Keratinocyte (primary cell): ENCODE measurements around the gene B3GALT6. TPM values are rescaled to one million over a fixed set of nuclear protein-coding genes. Genes with fewer than 3 reads are reported as not detected.

Experiments
- DNase-seq: peaks from one replicate; pipeline ENCODE4 v3.0.0-alpha.2; 2011; ENCODE audit warnings: low read depth, missing footprints, low spot score
- FAIRE-seq: peaks from 2 replicates; lab custom pipeline; 2011; peaks lifted over from hg19 to GRCh38; lab: Jason Lieb, UNC
- H2AFZ ChIP-seq: 2 replicates; pipeline ENCODE4 v1.6.0; 2012; ENCODE audit warnings: low read length, control low read depth, inconsistent platforms; ENCODE audit not compliant: control insufficient read depth
- H3K27ac ChIP-seq: 2 replicates; pipeline ENCODE4 v1.5.1; 2011; ENCODE audit warnings: low read length; ENCODE audit not compliant: control insufficient read depth, insufficient read depth
- H3K27me3 ChIP-seq: 3 replicates; pipeline ENCODE4 v1.6.0; 2011; ENCODE audit warnings: low read length; ENCODE audit not compliant: control insufficient read depth, insufficient read depth; ENCODE audit errors: extremely low read depth
- H3K36me3 ChIP-seq, 2 experiments: 2 replicates in 1 of 2; 3 replicates in 1 of 2; pipeline ENCODE4 v1.5.1; 2011; ENCODE audit warnings: low read length in 2 of 2, mild to moderate bottlenecking in 1 of 2; ENCODE audit not compliant: control insufficient read depth in 2 of 2, insufficient read depth in 2 of 2; ENCODE audit errors: extremely low read depth in 1 of 2
- H3K4me1 ChIP-seq: 3 replicates; pipeline ENCODE4 v1.5.1; 2011; ENCODE audit warnings: low read length; ENCODE audit not compliant: control insufficient read depth, insufficient read depth; ENCODE audit errors: extremely low read depth
- H3K4me2 ChIP-seq: 3 replicates; pipeline ENCODE4 v1.6.0; 2011; ENCODE audit warnings: low read depth, low read length; ENCODE audit not compliant: control insufficient read depth, insufficient read depth; ENCODE audit errors: extremely low read depth
- H3K4me3 ChIP-seq, 3 experiments: fragments of 200-600 bp in 1 of 3; sonication (generic) in 1 of 3; 2 replicates in 2 of 3; 3 replicates in 1 of 3; pipeline ENCODE4 v1.5.1; 2011 to 2016; ENCODE audit warnings: low read length in 3 of 3, mild to moderate bottlenecking in 3 of 3, control low read depth in 2 of 3, inconsistent platforms in 1 of 3, low read depth in 1 of 3, mixed read lengths in 1 of 3, mixed run types in 1 of 3, moderate library complexity in 1 of 3; ENCODE audit not compliant: control insufficient read depth in 2 of 3, insufficient read depth in 2 of 3; ENCODE audit errors: extremely low read depth in 1 of 3
- H3K79me2 ChIP-seq: 2 replicates; pipeline ENCODE4 v1.6.0; 2012; ENCODE audit warnings: low read length; ENCODE audit not compliant: control insufficient read depth, insufficient read depth
- H3K9ac ChIP-seq: 3 replicates; pipeline ENCODE4 v1.6.0; 2011; ENCODE audit warnings: low read length; ENCODE audit not compliant: control insufficient read depth, insufficient read depth; ENCODE audit errors: extremely low read depth
- H3K9me1 ChIP-seq: 3 replicates; pipeline ENCODE4 v1.6.0; 2011; ENCODE audit warnings: low read length; ENCODE audit not compliant: control insufficient read depth, insufficient read depth; ENCODE audit errors: extremely low read depth
- H3K9me3 ChIP-seq: 2 replicates; pipeline ENCODE4 v1.5.1; 2012; ENCODE audit warnings: low read depth, low read length; ENCODE audit not compliant: control insufficient read depth
- H4K20me1 ChIP-seq: 3 replicates; pipeline ENCODE4 v1.6.0; 2011; ENCODE audit warnings: low read length; ENCODE audit not compliant: control insufficient read depth, insufficient read depth; ENCODE audit errors: extremely low read depth
- EZH2 ChIP-seq: IDR thresholded peaks from one replicate; pipeline ENCODE4 v1.6.1; 2012; ENCODE audit warnings: inconsistent platforms, mild to moderate bottlenecking, low read length, moderate library complexity
- dilution Hi-C: fragments of 300-500 bp; cut with MboI; formaldehyde crosslinking; loops from one replicate; pipeline ENCODE4 v1.7.0; 2020; ENCODE audit warnings: low sequenced_read_pairs; ENCODE audit not compliant: extremely low pct_ligation_motif_present
- polyA plus RNA-seq, 5 experiments: library from polyadenylated mRNA; depleted of rRNA in 3 of 5; stranded (reverse) in 3 of 5; stranded (forward) in 1 of 5; unstranded in 1 of 5; fragments of >200 nt; gene quantifications; 1 replicate in 1 of 5; 2 replicates in 3 of 5; 3 replicates in 1 of 5; pipeline versions ENCODE4 v1.2.1 to v1.2.3, GENCODE V29; 2011 to 2012; ENCODE audit warnings: missing spikeins in 2 of 5, low read depth in 1 of 5, low replicate concordance in 1 of 5
- TF ChIP-seq, protein P1 (sequence below), 3 experiments: IDR thresholded peaks in 1 of 3; conservative IDR thresholded peaks in 1 of 3; optimal IDR thresholded peaks in 1 of 3; 2 replicates in 2 of 3; 3 replicates in 1 of 3; pipeline versions ENCODE3 to v1.5.1; 2011; ENCODE audit warnings: low read length in 3 of 3, mild to moderate bottlenecking in 3 of 3, moderate library complexity in 2 of 3, control low read depth in 1 of 3, inconsistent platforms in 1 of 3; ENCODE audit not compliant: insufficient read depth in 2 of 3; ENCODE audit errors: extremely low read depth in 1 of 3

The B3GALT6 gene
- polyA plus RNA-seq, 1 donor (not counting 4 experiments of a cell fraction or from before 2014, with no cell fraction given), result 6.8 TPM

DNA sequence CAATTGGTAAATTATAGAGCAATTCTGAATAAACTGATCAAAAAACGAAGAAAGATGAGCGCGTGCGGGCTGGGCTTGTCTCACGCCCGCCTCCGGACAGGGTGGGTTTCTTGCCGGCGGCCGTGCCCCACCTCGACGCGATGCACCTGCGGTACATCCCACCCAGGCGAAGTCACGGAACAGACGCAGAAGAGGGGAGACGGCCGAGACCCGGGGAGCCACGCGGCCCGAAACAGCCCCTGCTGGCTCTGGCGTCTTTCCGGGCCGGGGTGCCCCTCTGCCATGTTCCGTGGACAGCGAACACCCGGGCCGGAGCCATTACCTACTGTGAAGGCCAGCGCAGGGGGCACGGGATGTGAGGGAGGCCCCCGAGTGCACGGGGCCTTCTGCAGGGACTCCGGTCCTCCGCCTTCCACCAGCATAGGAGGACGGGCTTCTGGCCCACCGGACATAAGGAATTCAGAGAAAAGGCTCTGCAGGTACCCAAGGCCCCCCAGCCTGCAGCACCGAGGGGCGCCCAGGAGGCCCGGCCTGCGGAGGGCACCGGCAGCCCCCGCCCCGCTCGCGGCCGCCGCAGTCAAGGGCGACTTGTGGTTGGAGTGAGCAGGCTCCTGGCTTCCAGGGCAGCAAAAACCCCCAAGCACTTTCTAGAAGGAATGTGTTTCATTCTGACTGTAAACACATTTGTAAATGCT, 22.1 kb downstream of the B3GALT6 start:
- no peaks in the 10 kb centered on the region for H3K27me3 ChIP-seq
- H3K4me1 ChIP-seq, result peaks cover 18% of the 10 kb centered on the region
- no peak overlapping the region for H3K27ac ChIP-seq
- H3K9me1 ChIP-seq, result no peaks in the 10 kb centered on the region
- H3K9ac ChIP-seq, result no peak overlapping the region
- peaks cover 7% of the 10 kb centered on the region for H4K20me1 ChIP-seq
- no peaks in the 10 kb centered on the region for H3K9me3 ChIP-seq
- no peak for FAIRE-seq
- no peak overlapping the region for H2AFZ ChIP-seq
- H3K36me3 ChIP-seq, result peaks cover 17 to 25% of the 10 kb centered on the region in 2 experiments
- no peak for DNase-seq
- TF ChIP-seq, protein P1, sequence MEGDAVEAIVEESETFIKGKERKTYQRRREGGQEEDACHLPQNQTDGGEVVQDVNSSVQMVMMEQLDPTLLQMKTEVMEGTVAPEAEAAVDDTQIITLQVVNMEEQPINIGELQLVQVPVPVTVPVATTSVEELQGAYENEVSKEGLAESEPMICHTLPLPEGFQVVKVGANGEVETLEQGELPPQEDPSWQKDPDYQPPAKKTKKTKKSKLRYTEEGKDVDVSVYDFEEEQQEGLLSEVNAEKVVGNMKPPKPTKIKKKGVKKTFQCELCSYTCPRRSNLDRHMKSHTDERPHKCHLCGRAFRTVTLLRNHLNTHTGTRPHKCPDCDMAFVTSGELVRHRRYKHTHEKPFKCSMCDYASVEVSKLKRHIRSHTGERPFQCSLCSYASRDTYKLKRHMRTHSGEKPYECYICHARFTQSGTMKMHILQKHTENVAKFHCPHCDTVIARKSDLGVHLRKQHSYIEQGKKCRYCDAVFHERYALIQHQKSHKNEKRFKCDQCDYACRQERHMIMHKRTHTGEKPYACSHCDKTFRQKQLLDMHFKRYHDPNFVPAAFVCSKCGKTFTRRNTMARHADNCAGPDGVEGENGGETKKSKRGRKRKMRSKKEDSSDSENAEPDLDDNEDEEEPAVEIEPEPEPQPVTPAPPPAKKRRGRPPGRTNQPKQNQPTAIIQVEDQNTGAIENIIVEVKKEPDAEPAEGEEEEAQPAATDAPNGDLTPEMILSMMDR (optimal IDR thresholded peaks at IDR 0.05 in 1 of 3, IDR thresholded peaks at IDR 0.05 in 1 of 3, conservative IDR thresholded peaks at IDR 0.05 in 1 of 3; ENCODE audit: extremely low read depth in 1 of 3, insufficient read depth in 2 of 3, low read length in 3 of 3), result no peak
- no peak for TF ChIP-seq EZH2
- peaks cover 3% of the 10 kb centered on the region for H3K79me2 ChIP-seq
- dilution Hi-C loops, result no loop called here
- H3K4me2 ChIP-seq, result no peak overlapping the region
- no peak overlapping the region for H3K4me3 ChIP-seq

- no peaks in the 10 kb centered on the region for H3K9me3 ChIP-seq
- H4K20me1 ChIP-seq, result peaks cover 7% of the 10 kb centered on the region
- FAIRE-seq (no peak), DNase-seq (no peak)
- no peak overlapping the region for H3K4me3 ChIP-seq
- no peak overlapping the region for H3K9ac ChIP-seq
- dilution Hi-C loops, result no loop called here
- H3K27ac ChIP-seq, result no peak overlapping the region
- peaks cover 3% of the 10 kb centered on the region for H3K79me2 ChIP-seq
- no peak for TF ChIP-seq EZH2
- TF ChIP-seq, protein P1 (optimal IDR thresholded peaks at IDR 0.05 in 1 of 3, IDR thresholded peaks at IDR 0.05 in 1 of 3, conservative IDR thresholded peaks at IDR 0.05 in 1 of 3; ENCODE audit: extremely low read depth in 1 of 3, insufficient read depth in 2 of 3, low read length in 3 of 3), result no peak
- no peaks in the 10 kb centered on the region for H3K27me3 ChIP-seq
- no peak overlapping the region for H3K4me2 ChIP-seq
- no peak overlapping the region for H2AFZ ChIP-seq
- peaks cover 19% of the 10 kb centered on the region for H3K4me1 ChIP-seq
- H3K36me3 ChIP-seq, result peaks cover 20 to 28% of the 10 kb centered on the region in 2 experiments
- H3K9me1 ChIP-seq, result no peaks in the 10 kb centered on the region
Measured at GRCh38 chr1:1254667-1254998, 22.6 kb downstream of the B3GALT6 start.
